T-helper 17 cell (primary cell): ENCODE measurements around the gene FUT9. TPM values are rescaled to one million over a fixed set of nuclear protein-coding genes. Genes with fewer than 3 reads are reported as not detected.

ENCODE experiments used
- ATAC-seq: fragments of 150-1000 bp; cut with Tn5 transposase; 2 replicates; pipeline ENCODE4 v1.10.0; 2021; ENCODE audit warnings: mild to moderate bottlenecking, moderate library complexity
- DNase-seq, 3 donors: peaks; one replicate each; pipeline versions ENCODE4 v3.0.0 to v3.0.0-alpha.2; 2020 to 2021
- H3K9me3 ChIP-seq: one replicate; pipeline ENCODE4 v1.7.0; 2013; ENCODE audit warnings: low read length, mild to moderate bottlenecking; ENCODE audit not compliant: control insufficient read depth, poor library complexity, severe bottlenecking
- H3K27ac Mint-ChIP-seq: one replicate; pipeline ENCODE4 v1.8.0; 2022; ENCODE audit warnings: mild to moderate bottlenecking, moderate library complexity, mixed read lengths
- H3K27me3 Mint-ChIP-seq: one replicate; pipeline ENCODE4 v1.8.0; 2022; ENCODE audit warnings: mixed read lengths
- H3K36me3 Mint-ChIP-seq: one replicate; pipeline ENCODE4 v1.8.0; 2022; ENCODE audit warnings: low read depth, mixed read lengths
- H3K4me1 Mint-ChIP-seq: one replicate; pipeline ENCODE4 v1.8.0; 2022; ENCODE audit warnings: mild to moderate bottlenecking, mixed read lengths
- H3K4me3 Mint-ChIP-seq: one replicate; pipeline ENCODE4 v1.8.0; 2022; ENCODE audit warnings: mild to moderate bottlenecking, moderate library complexity, mixed read lengths
- total RNA-seq, 4 donors: library from RNA in 2 of 4; stranded (reverse) in 2 of 4; gene quantifications; one replicate each; pipeline ENCODE4 v1.2.3 and lab custom pipeline; 2022 to 2026

The FUT9 gene
- total RNA-seq (not detected), total RNA-seq (lab: John Stamatoyannopoulos, UW) (0 reads per million in 2 donors)

DNA sequence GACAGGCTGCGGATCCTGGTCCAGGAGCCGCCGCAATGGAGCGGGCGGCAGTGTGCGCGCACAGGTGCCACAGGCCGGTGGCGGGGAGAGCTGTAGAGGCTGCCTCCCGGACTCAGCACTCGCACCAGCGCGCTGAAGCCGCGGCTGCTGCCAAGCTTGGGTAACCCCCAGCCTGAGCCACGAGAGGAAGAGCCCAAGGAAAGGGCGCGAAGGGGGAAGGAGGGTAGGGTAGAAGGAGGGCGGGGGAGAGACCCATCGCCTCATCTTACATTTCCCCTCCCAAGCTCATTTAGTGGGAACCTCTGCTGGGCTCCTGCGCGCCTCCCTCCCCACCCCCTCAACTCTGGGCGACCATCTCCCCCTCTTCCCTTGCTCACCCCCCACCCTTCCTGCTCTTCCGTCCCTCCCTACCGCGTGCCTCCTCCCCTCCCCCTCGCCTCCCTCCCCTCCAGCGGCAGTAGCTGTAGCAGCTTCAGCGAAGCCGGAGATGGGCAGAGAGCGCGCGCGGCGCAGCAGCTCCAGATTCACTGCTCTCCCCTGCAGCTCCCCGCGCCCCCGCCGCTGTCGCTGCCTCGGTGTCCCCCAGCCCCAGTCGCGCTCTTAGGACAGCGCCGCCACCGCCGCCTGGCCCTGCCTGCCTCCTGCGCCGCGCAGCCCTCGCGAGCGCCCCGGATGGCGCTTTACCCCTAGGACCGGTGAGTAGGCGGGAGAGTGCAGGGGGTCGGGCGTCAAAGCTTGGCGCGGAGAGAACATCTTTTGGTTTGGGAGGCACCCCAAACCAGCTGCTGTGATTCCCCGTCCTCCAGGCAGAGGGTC, at the start of gene FUT9:
Gene FUT9 (plus strand): TSS at position 457 of the 816 bp plus-strand sequence. CDS start 187,182 bp downstream, outside the sequence.
- H3K27ac Mint-ChIP-seq, result no peak within 1 kb of the TSS
- H3K9me3 ChIP-seq, result no peaks in the 10 kb centered on the region
- DNase-seq, result no peak
- no peak within 1 kb of the TSS for H3K4me3 Mint-ChIP-seq
- peaks cover 2% of the 10 kb centered on the region for H3K4me1 Mint-ChIP-seq
- H3K36me3 Mint-ChIP-seq, result no peaks in the 10 kb centered on the region
- no peak for ATAC-seq
- H3K27me3 Mint-ChIP-seq, result peaks cover 33% of the 10 kb centered on the region

DNA sequence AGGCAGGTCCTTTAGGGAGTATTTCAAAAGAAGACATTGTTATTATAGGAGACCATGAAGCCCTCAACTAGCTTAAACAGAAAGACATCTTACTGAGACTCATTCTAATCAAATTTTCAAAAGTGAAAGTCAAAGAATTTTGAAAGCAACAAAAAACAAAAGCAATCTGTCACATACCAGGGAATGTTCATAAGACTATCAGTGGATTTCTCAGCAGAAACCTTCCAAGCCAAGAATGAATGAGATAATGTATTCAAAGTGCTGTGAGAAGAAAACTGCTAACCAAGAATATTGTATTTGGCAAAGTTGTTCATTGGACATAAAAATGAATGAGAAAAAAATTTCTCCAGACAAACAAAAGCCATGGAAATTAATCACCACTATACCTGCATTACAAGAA, 48.2 kb upstream of the FUT9 start:
- no peak overlapping the region for H3K4me3 Mint-ChIP-seq
- no peaks in the 10 kb centered on the region for H3K9me3 ChIP-seq
- no peaks in the 10 kb centered on the region for H3K36me3 Mint-ChIP-seq
- no peaks in the 10 kb centered on the region for H3K27me3 Mint-ChIP-seq
- ATAC-seq (no peak), DNase-seq (no peak)
- no peak overlapping the region for H3K27ac Mint-ChIP-seq
- H3K4me1 Mint-ChIP-seq, result no peaks in the 10 kb centered on the region

DNA sequence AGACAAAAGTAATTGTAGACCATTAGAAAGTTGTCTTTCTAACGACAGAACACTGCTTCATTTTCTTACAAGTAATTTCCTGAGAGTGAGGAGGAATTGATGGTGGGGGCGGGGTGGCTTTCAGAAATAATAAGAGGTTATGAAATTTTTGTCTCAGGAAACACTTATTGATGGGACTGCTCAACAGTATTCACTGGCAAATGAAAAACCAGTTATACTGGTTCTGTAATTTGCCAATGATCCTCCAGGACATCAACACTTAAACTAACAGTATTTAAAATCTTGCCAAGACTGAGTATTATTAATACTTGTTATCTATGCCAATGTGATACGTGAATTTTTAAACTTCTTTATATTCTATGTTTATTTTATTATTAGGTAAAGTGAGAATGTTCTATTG, 41.8 kb upstream of the FUT9 start:
- Mint-ChIP-seq H3K27me3 (no peaks in the 10 kb centered on the region), H3K27ac (no peak overlapping the region), H3K4me3 (no peak overlapping the region), H3K4me1 (no peaks in the 10 kb centered on the region), H3K36me3 (no peaks in the 10 kb centered on the region)
- DNase-seq (no peak), ATAC-seq (no peak)
- no peaks in the 10 kb centered on the region for H3K9me3 ChIP-seq

DNA sequence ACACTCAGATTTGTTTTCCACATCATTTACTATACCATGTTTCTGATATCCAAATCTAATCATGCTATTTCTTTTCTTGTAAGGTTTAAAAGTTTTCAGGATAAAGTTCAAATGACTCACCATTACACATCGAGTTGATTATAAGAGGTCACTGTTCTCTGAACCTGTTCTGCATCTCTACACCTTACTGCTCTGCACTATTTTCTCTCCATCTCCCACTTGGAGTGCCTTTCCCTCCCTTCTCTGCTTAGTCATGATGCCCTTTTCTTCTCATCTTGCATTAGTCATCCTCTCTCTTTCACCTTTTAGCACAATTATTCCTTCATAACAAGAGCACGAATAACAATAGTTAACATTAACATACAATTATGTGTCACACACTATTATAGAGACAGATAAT, 37.5 kb upstream of the FUT9 start:
- ATAC-seq (no peak), DNase-seq (no peak)
- Mint-ChIP-seq H3K4me1 (no peaks in the 10 kb centered on the region), H3K4me3 (no peak overlapping the region), H3K36me3 (no peaks in the 10 kb centered on the region), H3K27me3 (no peaks in the 10 kb centered on the region), H3K27ac (no peak overlapping the region)
- H3K9me3 ChIP-seq, result no peaks in the 10 kb centered on the region

GRCh38 chr6:95991906-95992305, 23.9 kb upstream of the FUT9 start:
- no peaks in the 10 kb centered on the region for H3K9me3 ChIP-seq
- no peak overlapping the region for H3K4me3 Mint-ChIP-seq

DNA sequence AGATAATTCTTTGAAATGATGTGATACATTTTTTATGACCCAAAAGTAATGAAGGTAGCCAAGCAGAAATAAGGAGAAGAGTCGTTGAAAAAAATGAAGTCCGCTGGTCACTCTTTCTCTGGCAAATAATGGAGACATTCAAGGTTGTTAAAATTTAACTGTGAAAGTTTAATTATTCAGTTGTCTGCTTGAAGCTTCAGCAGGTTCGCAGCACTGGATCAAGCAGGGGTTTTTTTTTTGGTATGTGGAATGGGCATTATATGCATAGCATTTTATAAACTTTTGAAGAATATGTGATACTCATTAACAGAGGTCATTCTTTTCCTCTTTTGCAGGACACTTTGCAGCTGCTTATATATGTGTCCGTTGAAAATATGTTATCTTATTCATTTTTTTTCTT, 21.6 kb upstream of the FUT9 start:
- no peak overlapping the region for H3K27ac Mint-ChIP-seq
- ATAC-seq, result no peak
- no peaks in the 10 kb centered on the region for H3K27me3 Mint-ChIP-seq
- no peak overlapping the region for H3K4me3 Mint-ChIP-seq
- H3K36me3 Mint-ChIP-seq, result no peaks in the 10 kb centered on the region
- no peaks in the 10 kb centered on the region for H3K4me1 Mint-ChIP-seq
- H3K9me3 ChIP-seq, result no peaks in the 10 kb centered on the region
- no peak for DNase-seq

More at GRCh38 chr6:95991906-95992305, 23.9 kb upstream of the FUT9 start:
- ATAC-seq (no peak), DNase-seq (no peak)
- no peaks in the 10 kb centered on the region for H3K36me3 Mint-ChIP-seq
- H3K4me1 Mint-ChIP-seq, result no peaks in the 10 kb centered on the region
- H3K27me3 Mint-ChIP-seq, result no peaks in the 10 kb centered on the region
- no peak overlapping the region for H3K27ac Mint-ChIP-seq

GRCh38 chr6:95998133-95998532, 17.6 kb upstream of the FUT9 start:
- H3K4me3 Mint-ChIP-seq, result no peak overlapping the region
- H3K36me3 Mint-ChIP-seq, result no peaks in the 10 kb centered on the region
- DNase-seq, result no peak
- no peaks in the 10 kb centered on the region for H3K4me1 Mint-ChIP-seq
- H3K27me3 Mint-ChIP-seq, result no peaks in the 10 kb centered on the region
- no peak for ATAC-seq
- no peak overlapping the region for H3K27ac Mint-ChIP-seq
- H3K9me3 ChIP-seq, result no peaks in the 10 kb centered on the region

- peaks cover 2% of the 10 kb centered on the region for H3K4me1 Mint-ChIP-seq
- no peaks in the 10 kb centered on the region for H3K36me3 Mint-ChIP-seq
- no peaks in the 10 kb centered on the region for H3K27me3 Mint-ChIP-seq
- H3K4me3 Mint-ChIP-seq, result no peak overlapping the region
- no peaks in the 10 kb centered on the region for H3K9me3 ChIP-seq
- no peak for ATAC-seq
- no peak overlapping the region for H3K27ac Mint-ChIP-seq
- no peak for DNase-seq
Observed at GRCh38 chr6:96001891-96002575, 13.7 kb upstream of the FUT9 start.

DNA sequence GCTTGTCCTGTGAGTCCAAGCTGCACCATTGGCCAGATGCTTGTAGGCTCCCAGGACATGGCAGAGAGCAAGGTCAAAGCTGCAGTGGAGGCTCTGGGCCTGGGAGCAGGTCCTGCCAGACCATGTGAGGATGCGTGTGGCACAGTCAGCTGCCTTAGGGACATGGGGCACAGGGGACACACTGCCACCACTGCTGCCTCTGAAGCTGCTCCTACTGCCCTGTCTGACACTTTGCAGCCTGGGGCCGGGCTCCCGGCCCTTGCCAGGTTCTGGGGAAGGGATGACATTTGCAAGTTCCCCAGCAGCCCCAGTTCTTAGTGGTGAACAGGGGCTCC, 13.2 kb upstream of the FUT9 start:
- H3K9me3 ChIP-seq, result no peaks in the 10 kb centered on the region
- H3K4me1 Mint-ChIP-seq, result peaks cover 2% of the 10 kb centered on the region
- ATAC-seq, result no peak
- no peaks in the 10 kb centered on the region for H3K27me3 Mint-ChIP-seq
- no peaks in the 10 kb centered on the region for H3K36me3 Mint-ChIP-seq
- no peak for DNase-seq
- H3K27ac Mint-ChIP-seq, result no peak overlapping the region
- no peak overlapping the region for H3K4me3 Mint-ChIP-seq

- H3K36me3 Mint-ChIP-seq, result no peaks in the 10 kb centered on the region
- no peak for ATAC-seq
- H3K27ac Mint-ChIP-seq, result no peak overlapping the region
- no peaks in the 10 kb centered on the region for H3K9me3 ChIP-seq
- H3K27me3 Mint-ChIP-seq, result no peaks in the 10 kb centered on the region
- no peak for DNase-seq
- peaks cover 2% of the 10 kb centered on the region for H3K4me1 Mint-ChIP-seq
- H3K4me3 Mint-ChIP-seq, result no peak overlapping the region
Observed at GRCh38 chr6:96002912-96003311, 12.9 kb upstream of the FUT9 start.

GRCh38 chr6:96007663-96008062, 8.1 kb upstream of the FUT9 start:
- no peaks in the 10 kb centered on the region for H3K27me3 Mint-ChIP-seq
- no peak overlapping the region for H3K4me3 Mint-ChIP-seq
- no peaks in the 10 kb centered on the region for H3K36me3 Mint-ChIP-seq
- ATAC-seq, result no peak
- H3K27ac Mint-ChIP-seq, result no peak overlapping the region
- H3K4me1 Mint-ChIP-seq, result peaks cover 2% of the 10 kb centered on the region
- no peak for DNase-seq
- no peaks in the 10 kb centered on the region for H3K9me3 ChIP-seq

GRCh38 chr6:96013531-96013930, 2.2 kb upstream of the FUT9 start:
- Mint-ChIP-seq H3K4me1 (peaks cover 2% of the 10 kb centered on the region), H3K4me3 (no peak overlapping the region), H3K36me3 (no peaks in the 10 kb centered on the region), H3K27me3 (peaks cover 33% of the 10 kb centered on the region), H3K27ac (no peak overlapping the region)
- ATAC-seq, result no peak
- H3K9me3 ChIP-seq, result no peaks in the 10 kb centered on the region
- no peak for DNase-seq

DNA sequence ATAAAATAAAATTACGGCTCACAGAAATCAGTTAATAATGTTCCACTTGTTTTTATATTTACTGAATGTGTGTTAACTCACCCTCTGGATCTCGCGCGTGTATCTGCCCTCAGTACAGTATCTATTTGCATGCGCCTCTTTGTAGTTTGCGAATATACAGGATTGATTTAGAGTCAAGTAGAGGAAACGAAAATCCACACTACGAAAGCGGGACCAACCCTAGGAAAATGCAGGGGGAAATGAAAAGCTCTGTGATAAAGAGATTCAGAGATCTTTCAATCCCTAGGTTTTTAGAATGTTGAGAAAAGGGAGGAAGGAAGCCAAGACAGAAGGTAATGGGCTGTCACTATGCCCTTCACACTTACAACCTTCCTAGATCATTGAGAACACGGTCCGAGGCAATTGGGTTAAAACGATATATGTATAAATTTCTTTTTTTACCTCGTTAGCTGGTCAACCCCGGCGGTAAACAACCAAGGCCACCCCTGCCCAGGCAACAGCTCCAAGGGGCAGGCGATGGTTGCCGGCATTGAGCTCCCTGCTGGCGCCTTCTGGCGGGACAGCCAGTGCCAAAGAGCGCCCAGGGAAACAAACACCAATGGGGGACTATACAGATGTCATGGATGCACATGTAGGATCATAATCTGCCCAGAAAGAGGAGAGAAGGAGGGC, 792 bp upstream of the FUT9 start:
- peaks cover 33% of the 10 kb centered on the region for H3K27me3 Mint-ChIP-seq
- H3K27ac Mint-ChIP-seq, result no peak overlapping the region

More for the DNA sequence above, 792 bp upstream of the FUT9 start:
- H3K4me1 Mint-ChIP-seq, result peaks cover 2% of the 10 kb centered on the region
- H3K4me3 Mint-ChIP-seq, result no peak overlapping the region
- DNase-seq, result no peak
- no peaks in the 10 kb centered on the region for H3K36me3 Mint-ChIP-seq
- H3K9me3 ChIP-seq, result no peaks in the 10 kb centered on the region
- no peak for ATAC-seq
